ENCODE results near the gene USB1. TPM values are rescaled to one million over a fixed set of nuclear protein-coding genes. Genes with fewer than 3 reads are reported as not detected.

Gene USB1
- total RNA-seq, 1 experiment from 2014 or later, result 91.2 TPM

DNA sequence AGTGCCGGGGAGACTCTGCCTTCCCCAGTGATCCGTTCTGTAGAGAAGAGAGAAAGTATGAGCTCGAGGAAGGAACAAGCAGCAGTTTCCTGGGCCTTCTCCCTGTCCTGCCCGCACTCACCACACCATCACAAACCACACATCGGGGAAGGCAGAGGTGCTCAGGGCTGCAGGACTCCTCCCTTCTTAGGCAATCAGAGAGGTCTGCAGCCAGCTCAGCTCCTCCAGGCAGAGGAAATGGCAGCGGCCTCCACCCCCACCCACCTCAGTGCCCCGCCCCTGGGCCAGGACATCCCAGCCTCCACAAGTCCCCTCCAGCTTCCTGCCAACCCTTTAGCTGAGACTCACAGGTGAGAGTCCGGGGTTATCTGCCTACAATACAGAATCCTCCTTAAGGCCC, 2.7 kb upstream of the USB1 start:
- Histone ChIP-seq H3K9me3 (no peaks in the 10 kb centered on the region), H3K4me3 (ENCODE audit: low read depth, low read length) (no peak overlapping the region), H3K36me3 (ENCODE audit: control insufficient read depth, insufficient read depth, low read length) (no peaks in the 10 kb centered on the region), H3K27me3 (replicated peaks; ENCODE audit: control insufficient read depth, insufficient read depth, low read length) (no peaks in the 10 kb centered on the region), H3K4me1 (peaks cover 17% of the 10 kb centered on the region)
- peaks cover 21% of the 10 kb centered on the region for H3K36me3 Mint-ChIP-seq (ENCODE audit: insufficient read depth, unreplicated experiment)
- peaks cover 5% of the 10 kb centered on the region for H3K4me1 Mint-ChIP-seq (ENCODE audit: low read depth, unreplicated experiment)
- no peak overlapping the region for H3K4me3 Mint-ChIP-seq (ENCODE audit: unreplicated experiment)
- CTCF ChIA-PET, result interaction anchor here (0.5 to 1.2 kb wide), 3 partner anchors 123 to 263 kb away, joined by 3 to 7 read pairs (median 4); partner anchors contain the start of gene KATNB1
- intact Hi-C loops (cut with micrococcal nuclease; ENCODE audit: unreplicated experiment), result no loop called here
- TF ChIP-seq, protein P1, sequence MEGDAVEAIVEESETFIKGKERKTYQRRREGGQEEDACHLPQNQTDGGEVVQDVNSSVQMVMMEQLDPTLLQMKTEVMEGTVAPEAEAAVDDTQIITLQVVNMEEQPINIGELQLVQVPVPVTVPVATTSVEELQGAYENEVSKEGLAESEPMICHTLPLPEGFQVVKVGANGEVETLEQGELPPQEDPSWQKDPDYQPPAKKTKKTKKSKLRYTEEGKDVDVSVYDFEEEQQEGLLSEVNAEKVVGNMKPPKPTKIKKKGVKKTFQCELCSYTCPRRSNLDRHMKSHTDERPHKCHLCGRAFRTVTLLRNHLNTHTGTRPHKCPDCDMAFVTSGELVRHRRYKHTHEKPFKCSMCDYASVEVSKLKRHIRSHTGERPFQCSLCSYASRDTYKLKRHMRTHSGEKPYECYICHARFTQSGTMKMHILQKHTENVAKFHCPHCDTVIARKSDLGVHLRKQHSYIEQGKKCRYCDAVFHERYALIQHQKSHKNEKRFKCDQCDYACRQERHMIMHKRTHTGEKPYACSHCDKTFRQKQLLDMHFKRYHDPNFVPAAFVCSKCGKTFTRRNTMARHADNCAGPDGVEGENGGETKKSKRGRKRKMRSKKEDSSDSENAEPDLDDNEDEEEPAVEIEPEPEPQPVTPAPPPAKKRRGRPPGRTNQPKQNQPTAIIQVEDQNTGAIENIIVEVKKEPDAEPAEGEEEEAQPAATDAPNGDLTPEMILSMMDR (IDR thresholded peaks at IDR 0.05; ENCODE audit: insufficient read depth in 1 of 2, low read depth in 1 of 2, low read length in 1 of 2, severe bottlenecking in 1 of 2, unreplicated experiment in 1 of 2), result no peak
- BruUV-seq (replicated peaks), result no TSS peak
- H3K27me3 Mint-ChIP-seq (ENCODE audit: insufficient read depth, unreplicated experiment), result no peaks in the 10 kb centered on the region
- no peak overlapping the region for H3K27ac Mint-ChIP-seq (ENCODE audit: unreplicated experiment)
- no peak for DNase-seq
- POLR2A ChIA-PET, result interaction anchor here (0.5 kb wide), 1 partner anchor 156 kb away, joined by 4 read pairs; no protein-coding TSS in a partner anchor
- no peaks in the 10 kb centered on the region for H3K9me3 Mint-ChIP-seq (ENCODE audit: unreplicated experiment)

DNA sequence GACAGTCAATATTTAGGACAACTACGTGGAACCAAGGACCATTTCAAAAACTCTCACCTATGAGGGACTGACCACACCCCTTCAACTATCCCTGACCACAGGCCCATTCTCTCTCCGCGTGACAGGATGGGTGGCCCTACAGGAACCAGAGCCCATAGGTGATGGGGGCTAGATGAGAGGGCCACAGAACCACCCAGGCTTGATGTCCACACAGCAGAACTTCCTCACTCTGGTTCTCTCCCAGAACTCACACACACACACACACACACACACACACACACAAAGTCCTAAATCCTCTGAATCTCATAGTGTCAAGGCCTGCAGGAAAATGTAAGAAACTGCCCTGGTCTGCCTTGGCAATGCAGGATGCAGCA, 2.2 kb upstream of the USB1 start:
- H3K27me3 ChIP-seq (replicated peaks; ENCODE audit: control insufficient read depth, insufficient read depth, low read length), result no peaks in the 10 kb centered on the region

DNA sequence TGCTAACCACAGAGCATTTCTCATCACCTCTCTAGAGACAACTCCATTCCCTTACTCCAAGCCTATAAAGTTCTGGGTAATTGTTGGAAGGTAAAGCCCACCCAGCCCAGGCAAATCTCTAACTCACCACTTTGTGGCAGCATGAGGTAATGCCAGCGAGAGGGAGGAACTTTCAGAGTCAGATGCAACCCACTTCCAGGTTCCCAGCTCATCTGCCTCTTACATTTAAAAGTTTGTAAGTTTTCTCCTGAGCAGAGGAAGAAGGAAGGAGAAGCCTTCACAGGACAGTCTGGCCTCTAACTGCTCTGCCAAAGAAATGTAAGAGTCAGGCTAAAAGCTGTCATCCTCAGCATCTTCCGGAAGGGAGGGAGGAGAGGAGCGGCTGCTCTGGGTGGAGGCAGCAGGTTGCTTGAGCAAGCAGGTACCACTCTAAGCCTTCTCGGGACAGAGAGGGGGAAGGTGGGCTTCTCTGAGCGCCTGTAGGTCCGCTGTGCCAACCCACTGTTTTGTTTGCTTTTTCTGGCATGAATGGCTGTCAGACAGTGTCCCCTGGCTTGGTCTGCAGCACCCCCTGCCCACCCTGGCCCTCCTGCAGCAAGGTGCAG, 1.7 kb upstream of the USB1 start:
- peaks cover 17% of the 10 kb centered on the region for H3K4me1 ChIP-seq
- H3K9me3 ChIP-seq, result no peaks in the 10 kb centered on the region
- H3K27me3 ChIP-seq (replicated peaks; ENCODE audit: control insufficient read depth, insufficient read depth, low read length), result no peaks in the 10 kb centered on the region
- no peak for DNase-seq
- Mint-ChIP-seq H3K4me1 (ENCODE audit: low read depth, unreplicated experiment) (peaks cover 5% of the 10 kb centered on the region), H3K4me3 (ENCODE audit: unreplicated experiment) (peak overlapping the region; percentile 96), H3K9me3 (ENCODE audit: unreplicated experiment) (no peaks in the 10 kb centered on the region), H3K36me3 (ENCODE audit: insufficient read depth, unreplicated experiment) (peaks cover 30% of the 10 kb centered on the region), H3K27me3 (ENCODE audit: insufficient read depth, unreplicated experiment) (no peaks in the 10 kb centered on the region), H3K27ac (ENCODE audit: unreplicated experiment) (no peak overlapping the region)
- no peaks in the 10 kb centered on the region for H3K36me3 ChIP-seq (ENCODE audit: control insufficient read depth, insufficient read depth, low read length)
- CTCF ChIA-PET, result interaction anchor here (0.6 to 2.4 kb wide), 11 partner anchors 25 to 264 kb away, joined by 3 to 13 read pairs (median 4); partner anchors contain the start of genes KATNB1 and MMP15
- peak overlapping the region; percentile 88 for H3K4me3 ChIP-seq (ENCODE audit: low read depth, low read length)
- intact Hi-C loops (cut with micrococcal nuclease; ENCODE audit: unreplicated experiment), result no loop called here
- no TSS peak for BruUV-seq (replicated peaks)
- TF ChIP-seq, protein P1 (IDR thresholded peaks at IDR 0.05; ENCODE audit: insufficient read depth in 1 of 2, low read depth in 1 of 2, low read length in 1 of 2, severe bottlenecking in 1 of 2, unreplicated experiment in 1 of 2), result peak in 1 of 2 experiments; percentile 1
- POLR2A ChIA-PET, result interaction anchor here (0.9 to 1.6 kb wide), 2 partner anchors 9 to 27 kb away, joined by 3 to 6 read pairs; partner anchors contain the start of gene MMP15

More for the DNA sequence above, 2.2 kb upstream of the USB1 start:
- no peak for DNase-seq
- H3K36me3 Mint-ChIP-seq (ENCODE audit: insufficient read depth, unreplicated experiment), result peaks cover 25% of the 10 kb centered on the region
- intact Hi-C loops (cut with micrococcal nuclease; ENCODE audit: unreplicated experiment), result no loop called here
- H3K27ac Mint-ChIP-seq (ENCODE audit: unreplicated experiment), result no peak overlapping the region
- H3K4me3 Mint-ChIP-seq (ENCODE audit: unreplicated experiment), result peak overlapping the region; percentile 96
- ChIA-PET CTCF (interaction anchor here (0.6 to 1.2 kb wide), 3 partner anchors 123 to 264 kb away, joined by 3 to 4 read pairs (median 4); partner anchors contain the start of gene KATNB1), POLR2A (interaction anchor here (0.5 kb wide), 1 partner anchor 155 kb away, joined by 4 read pairs; no protein-coding TSS in a partner anchor)
- Histone ChIP-seq H3K4me1 (peaks cover 17% of the 10 kb centered on the region), H3K9me3 (no peaks in the 10 kb centered on the region), H3K36me3 (ENCODE audit: control insufficient read depth, insufficient read depth, low read length) (no peaks in the 10 kb centered on the region), H3K4me3 (ENCODE audit: low read depth, low read length) (no peak overlapping the region)
- H3K27me3 Mint-ChIP-seq (ENCODE audit: insufficient read depth, unreplicated experiment), result no peaks in the 10 kb centered on the region
- TF ChIP-seq, protein P1 (IDR thresholded peaks at IDR 0.05; ENCODE audit: insufficient read depth in 1 of 2, low read depth in 1 of 2, low read length in 1 of 2, severe bottlenecking in 1 of 2, unreplicated experiment in 1 of 2), result no peak
- H3K9me3 Mint-ChIP-seq (ENCODE audit: unreplicated experiment), result no peaks in the 10 kb centered on the region
- peaks cover 5% of the 10 kb centered on the region for H3K4me1 Mint-ChIP-seq (ENCODE audit: low read depth, unreplicated experiment)
- TSS peak; percentile 28 for BruUV-seq (replicated peaks)

Measured in Caco-2 (cell line).